ENCODE data around the gene DCP1A.

DNA sequence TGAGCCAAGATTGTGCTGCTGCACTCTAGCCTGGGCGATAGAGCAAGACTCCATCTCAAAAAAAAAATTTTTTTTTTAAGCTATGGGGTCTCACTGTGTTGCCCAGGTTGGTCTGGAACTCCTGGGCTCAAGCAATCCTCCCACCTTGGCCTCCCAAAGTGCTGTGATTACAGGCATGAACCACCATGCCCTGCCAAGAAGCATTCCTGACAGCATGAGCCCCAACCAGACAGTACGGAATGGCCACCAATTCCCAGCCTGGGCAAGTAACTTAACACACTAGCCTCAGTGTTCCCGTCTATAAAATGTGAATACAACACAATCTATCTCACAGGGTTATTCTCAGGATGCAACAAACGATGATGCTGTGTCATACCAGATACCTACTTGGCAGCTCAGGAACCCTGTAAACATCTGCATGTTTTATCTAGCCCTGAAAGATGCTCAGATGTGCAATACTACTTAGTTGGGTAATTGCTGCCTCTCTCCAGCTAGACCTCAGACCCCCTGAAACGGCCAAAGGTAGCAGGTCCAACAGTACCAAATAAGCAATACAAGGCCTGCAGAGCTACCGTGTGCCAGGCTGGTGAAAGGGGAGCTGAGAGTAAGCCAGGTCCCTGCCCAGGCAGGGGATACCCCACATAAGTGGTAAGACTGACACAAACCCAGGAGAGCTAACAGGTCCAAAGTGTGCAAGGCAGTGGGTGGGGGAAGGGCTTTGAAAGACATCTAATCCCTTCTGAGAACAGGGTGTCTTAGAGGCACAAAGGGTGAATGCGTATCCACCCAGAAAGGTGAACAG is 93.4 kb downstream of the DCP1A start:
- TF ChIP-seq POLR2AphosphoS5 (IDR thresholded peaks at IDR 0.05; ENCODE audit: low read depth), result peak; percentile 22
- TF ChIP-seq, protein P1, sequence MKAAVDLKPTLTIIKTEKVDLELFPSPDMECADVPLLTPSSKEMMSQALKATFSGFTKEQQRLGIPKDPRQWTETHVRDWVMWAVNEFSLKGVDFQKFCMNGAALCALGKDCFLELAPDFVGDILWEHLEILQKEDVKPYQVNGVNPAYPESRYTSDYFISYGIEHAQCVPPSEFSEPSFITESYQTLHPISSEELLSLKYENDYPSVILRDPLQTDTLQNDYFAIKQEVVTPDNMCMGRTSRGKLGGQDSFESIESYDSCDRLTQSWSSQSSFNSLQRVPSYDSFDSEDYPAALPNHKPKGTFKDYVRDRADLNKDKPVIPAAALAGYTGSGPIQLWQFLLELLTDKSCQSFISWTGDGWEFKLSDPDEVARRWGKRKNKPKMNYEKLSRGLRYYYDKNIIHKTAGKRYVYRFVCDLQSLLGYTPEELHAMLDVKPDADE (IDR thresholded peaks at IDR 0.05), result no peak
- TF ChIP-seq EZH2 (IDR thresholded peaks at IDR 0.05; ENCODE audit: low read depth, unreplicated experiment), result no peak
- TF ChIP-seq, protein P2, sequence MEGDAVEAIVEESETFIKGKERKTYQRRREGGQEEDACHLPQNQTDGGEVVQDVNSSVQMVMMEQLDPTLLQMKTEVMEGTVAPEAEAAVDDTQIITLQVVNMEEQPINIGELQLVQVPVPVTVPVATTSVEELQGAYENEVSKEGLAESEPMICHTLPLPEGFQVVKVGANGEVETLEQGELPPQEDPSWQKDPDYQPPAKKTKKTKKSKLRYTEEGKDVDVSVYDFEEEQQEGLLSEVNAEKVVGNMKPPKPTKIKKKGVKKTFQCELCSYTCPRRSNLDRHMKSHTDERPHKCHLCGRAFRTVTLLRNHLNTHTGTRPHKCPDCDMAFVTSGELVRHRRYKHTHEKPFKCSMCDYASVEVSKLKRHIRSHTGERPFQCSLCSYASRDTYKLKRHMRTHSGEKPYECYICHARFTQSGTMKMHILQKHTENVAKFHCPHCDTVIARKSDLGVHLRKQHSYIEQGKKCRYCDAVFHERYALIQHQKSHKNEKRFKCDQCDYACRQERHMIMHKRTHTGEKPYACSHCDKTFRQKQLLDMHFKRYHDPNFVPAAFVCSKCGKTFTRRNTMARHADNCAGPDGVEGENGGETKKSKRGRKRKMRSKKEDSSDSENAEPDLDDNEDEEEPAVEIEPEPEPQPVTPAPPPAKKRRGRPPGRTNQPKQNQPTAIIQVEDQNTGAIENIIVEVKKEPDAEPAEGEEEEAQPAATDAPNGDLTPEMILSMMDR (conservative IDR thresholded peaks at IDR 0.05; ENCODE audit: low read depth in 2 of 2), result no peak

Data from GM23338 (cell line).